ENCODE results near the gene PCDHGA6.

DNA sequence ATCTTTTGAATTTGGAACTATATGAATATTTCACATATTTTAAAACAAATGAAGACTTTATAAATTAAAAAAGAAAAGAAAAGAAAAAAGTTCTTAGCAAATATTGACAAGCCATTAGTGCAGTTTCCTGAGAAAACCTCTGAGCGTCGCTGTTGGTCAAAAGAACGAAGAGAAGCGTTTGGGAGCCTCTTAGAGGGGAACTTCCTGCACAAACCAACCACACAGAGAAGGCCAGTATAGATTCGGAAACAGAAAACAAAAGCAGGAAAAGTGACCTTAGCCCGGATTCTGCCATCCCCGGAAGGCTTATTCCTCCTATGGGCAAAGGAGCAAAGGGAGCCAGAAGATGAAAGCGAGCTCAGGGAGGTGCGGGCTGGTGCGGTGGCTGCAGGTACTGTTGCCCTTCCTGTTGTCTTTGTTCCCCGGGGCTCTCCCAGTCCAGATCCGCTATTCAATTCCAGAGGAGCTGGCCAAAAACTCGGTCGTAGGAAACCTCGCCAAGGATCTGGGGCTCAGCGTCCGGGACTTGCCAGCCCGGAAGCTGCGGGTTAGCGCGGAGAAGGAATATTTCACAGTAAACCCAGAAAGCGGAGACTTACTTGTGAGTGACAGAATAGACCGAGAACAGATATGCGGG, 13.8 kb upstream of the PCDHGA6 start, which contains the start of gene PCDHGB2:
- TF ChIP-seq TOX (CRISPR knock-in tag; IDR thresholded peaks at IDR 0.05; ENCODE audit: borderline replicate concordance) = no peak
- no peak for TF ChIP-seq TSHZ2 (CRISPR knock-in tag; IDR thresholded peaks at IDR 0.05)
- no peak for TF ChIP-seq ZC3H10 (CRISPR knock-in tag; IDR thresholded peaks at IDR 0.05)
- no peak for TF ChIP-seq ZNF8 (CRISPR knock-in tag; IDR thresholded peaks at IDR 0.05)
- no peak for TF ChIP-seq CSRNP3 (CRISPR knock-in tag; IDR thresholded peaks at IDR 0.05)
- TF ChIP-seq ZFP3 (CRISPR knock-in tag; IDR thresholded peaks at IDR 0.05) = no peak
- no peak for TF ChIP-seq RARB (CRISPR knock-in tag; IDR thresholded peaks at IDR 0.05)
- TF ChIP-seq ZNF565 (CRISPR knock-in tag; conservative IDR thresholded peaks at IDR 0.05; ENCODE audit: low read depth) = no peak
- TF ChIP-seq PATZ1 (CRISPR knock-in tag; IDR thresholded peaks at IDR 0.05; ENCODE audit: borderline replicate concordance) = no peak
